HepG2 (cell line): ENCODE results near the gene BAHCC1. TPM values are rescaled to one million over a fixed set of nuclear protein-coding genes. Genes with fewer than 3 reads are reported as not detected.

ENCODE experiments used
- ATAC-seq: fragments of 200-7000 bp; cut with Tn5 transposase; 3 replicates; pipeline ENCODE4 v1.9.1; 2020; ENCODE audit warnings: mild to moderate bottlenecking, moderate library complexity
- BruUV-seq: library from RNA; stranded (reverse); fragments of 400-500 nt; replicated peaks from 2 replicates; lab custom pipeline; 2021; lab: Mats Ljungman, UMichigan
- CTCF ChIA-PET: fragments of 300-600 bp; formaldehyde crosslinking; extraction: SDS; loops from one replicate; lab custom pipeline; 2021; ENCODE audit warnings: low total read pairs, inconsistent platforms, low intra/inter-chr PET ratio; lab: Yijun Ruan, JAX
- POLR2A ChIA-PET: fragments of 350-600 bp; sonication (Branson Sonifier 250); formaldehyde crosslinking; loops from one replicate; lab custom pipeline; 2020; ENCODE audit warnings: antibody characterized with exemption, inconsistent platforms; lab: Yijun Ruan, JAX
- DNase-seq: peaks from one replicate; pipeline ENCODE4 v3.0.0-alpha.2; 2015; ENCODE audit warnings: low spot score
- FAIRE-seq: peaks from 3 replicates; lab custom pipeline; 2011; peaks lifted over from hg19 to GRCh38; lab: Jason Lieb, UNC
- H2AFZ ChIP-seq: one replicate; pipeline ENCODE4 v1.6.1; 2011; ENCODE audit warnings: low read length, inconsistent platforms
- H3K27ac ChIP-seq: fragments of 300-600 bp; 3 replicates; pipeline ENCODE4 v1.8.0; 2011; ENCODE audit warnings: mixed run types, mild to moderate bottlenecking, mixed read lengths, low read length, inconsistent platforms; ENCODE audit not compliant: insufficient read depth; ENCODE audit errors: extremely low read length
- H3K27me3 ChIP-seq, 2 experiments: fragments of 200-600 bp in 1 of 2; 2 replicates in 1 of 2; 3 replicates in 1 of 2; pipeline versions ENCODE4 v1.6.0 to v1.8.0; 2011; ENCODE audit warnings: low read length in 2 of 2, mild to moderate bottlenecking in 2 of 2, moderate library complexity in 2 of 2, inconsistent platforms in 1 of 2; ENCODE audit not compliant: insufficient read depth in 2 of 2, control insufficient read depth in 1 of 2
- H3K36me3 ChIP-seq, 2 experiments: fragments of 200-600 bp in 1 of 2; replicated peaks in 1 of 2; 2 replicates in 1 of 2; 3 replicates in 1 of 2; pipeline versions ENCODE4 v1.5.1 to v1.8.0; 2011; ENCODE audit warnings: low read length in 2 of 2, inconsistent platforms in 1 of 2; ENCODE audit not compliant: insufficient read depth in 2 of 2, control insufficient read depth in 1 of 2
- H3K4me1 ChIP-seq: 2 replicates; pipeline ENCODE4 v1.5.1; 2012; ENCODE audit warnings: low read length, inconsistent platforms; ENCODE audit not compliant: insufficient read depth
- H3K4me2 ChIP-seq: 2 replicates; pipeline ENCODE4 v1.6.0; 2011; ENCODE audit warnings: low read depth, low read length, inconsistent platforms
- H3K4me3 ChIP-seq, 3 experiments: fragments of 200-600 bp in 1 of 3; sonication (generic), shearing (Covaris generic) in 1 of 3; replicated peaks in 1 of 3; 2 replicates each; pipeline ENCODE4 v1.5.1; 2011 to 2016; ENCODE audit warnings: low read length in 3 of 3, inconsistent platforms in 2 of 3, low read depth in 2 of 3, mild to moderate bottlenecking in 2 of 3, control low read depth in 1 of 3, mixed read lengths in 1 of 3; ENCODE audit not compliant: insufficient read depth in 1 of 3
- H3K79me2 ChIP-seq: one replicate; pipeline ENCODE4 v1.6.1; 2011; ENCODE audit warnings: low read length, inconsistent platforms; ENCODE audit not compliant: insufficient read depth
- H3K9ac ChIP-seq: 2 replicates; pipeline ENCODE4 v1.6.0; 2011; ENCODE audit warnings: mild to moderate bottlenecking, low read depth, low read length, inconsistent platforms; ENCODE audit not compliant: insufficient read depth
- H3K9me3 ChIP-seq: 2 replicates; pipeline ENCODE4 v1.5.1; 2012; ENCODE audit warnings: mild to moderate bottlenecking, low read length
- H4K20me1 ChIP-seq: 2 replicates; pipeline ENCODE4 v1.6.0; 2011; ENCODE audit warnings: inconsistent platforms, mild to moderate bottlenecking, low read length, moderate library complexity; ENCODE audit not compliant: insufficient read depth
- GLMP ChIP-seq: sonication (generic); formaldehyde crosslinking; IDR thresholded peaks from 2 replicates; pipeline ENCODE4 v1.9.0; 2021; ENCODE audit warnings: missing genetic modification reagents, mild to moderate bottlenecking, borderline replicate concordance
- GPBP1L1 ChIP-seq: sonication (generic); formaldehyde crosslinking; IDR thresholded peaks from 2 replicates; pipeline ENCODE4 v1.5.0; 2020; ENCODE audit warnings: mild to moderate bottlenecking, missing genetic modification reagents
- GTF3A ChIP-seq: sonication (generic); formaldehyde crosslinking; conservative IDR thresholded peaks from 2 replicates; pipeline ENCODE4 v1.4.0; 2020; ENCODE audit warnings: mild to moderate bottlenecking, missing genetic modification reagents
- KMT2A ChIP-seq: sonication (generic); formaldehyde crosslinking; IDR thresholded peaks from 2 replicates; pipeline ENCODE4 v1.4.0; 2020; ENCODE audit warnings: missing genetic modification reagents
- PITX1 ChIP-seq: sonication (generic); formaldehyde crosslinking; IDR thresholded peaks from 2 replicates; pipeline ENCODE4 v1.5.1; 2020; ENCODE audit warnings: mild to moderate bottlenecking, missing genetic modification reagents
- ZBTB33 ChIP-seq: sonication (generic); formaldehyde crosslinking; IDR thresholded peaks from 2 replicates; pipeline ENCODE4 v1.4.0; 2020; ENCODE audit warnings: missing genetic modification reagents
- ZNF562 ChIP-seq: sonication (generic); formaldehyde crosslinking; IDR thresholded peaks from 2 replicates; pipeline ENCODE4 v1.8.0; 2022; ENCODE audit warnings: missing genetic modification reagents, borderline replicate concordance
- ZNF766 ChIP-seq: sonication (generic); formaldehyde crosslinking; IDR thresholded peaks from 2 replicates; pipeline ENCODE4 v1.5.0; 2020; ENCODE audit warnings: missing genetic modification reagents, borderline replicate concordance
- WGBS: methylation state at CpG from one replicate; pipeline ENCODE4 v1.1.6; 2017; ENCODE audit warnings: low lambda C conversion rate; 5-methylcytosine and 5-hydroxymethylcytosine counted together
- in situ Hi-C: cut with HindIII; loops from 2 replicates; pipeline ENCODE4 v1.10.0; 2017; ENCODE audit warnings: low pct_unique_long_range_greater_than_20kb; ENCODE audit not compliant: extremely low pct_ligation_motif_present
- intact Hi-C: fragments of 100-400 bp; cut with micrococcal nuclease; formaldehyde crosslinking; loops from one replicate; pipeline ENCODE4 v1.10.0; 2022; ENCODE audit not compliant: unreplicated experiment
- polyA plus RNA-seq, 8 experiments: library from polyadenylated mRNA; depleted of rRNA in 3 of 8; stranded (reverse) in 7 of 8; unstranded in 1 of 8; fragments of >200 nt; fragmentation: Illumina TruSeq in 4 of 8; extraction: Trizol in 4 of 8; gene quantifications; 2 replicates each; pipeline versions ENCODE4 v1.2.1 to v1.2.3, GENCODE V29; 2011 to 2016; ENCODE audit warnings: low read depth in 4 of 8, missing spikeins in 1 of 8, mixed read lengths in 1 of 8; ENCODE audit not compliant: insufficient read depth in 1 of 8
- total RNA-seq, 5 experiments: library from RNA; depleted of rRNA; stranded (reverse); fragments of >200 nt; fragmentation: Illumina TruSeq; extraction: Trizol; gene quantifications; 2 replicates each; pipeline ENCODE4 v1.2.3, GENCODE V29; 2016; ENCODE audit warnings: low read depth in 1 of 5

The BAHCC1 gene
- total and polyA plus RNA-seq, 2 of the 13 experiments (the other 11 are each of a cell fraction or from before 2014, with no cell fraction given), result 1.4 to 1.7 TPM

GRCh38 chr17:81477173-81477572 lies 81.9 kb downstream of the BAHCC1 start:
- Histone ChIP-seq H4K20me1 (no peaks in the 10 kb centered on the region), H3K9me3 (no peaks in the 10 kb centered on the region), H3K36me3 (no peaks in the 10 kb centered on the region), H3K79me2 (no peaks in the 10 kb centered on the region), H3K4me2 (no peak overlapping the region), H3K27ac (no peak overlapping the region), H2AFZ (no peak overlapping the region), H3K27me3 (peaks cover 23 to 78% of the 10 kb centered on the region in 2 experiments; a peak in 4 of 5 replicates), H3K4me3 (no peak overlapping the region), H3K9ac (no peak overlapping the region), H3K4me1 (peaks cover 12% of the 10 kb centered on the region)
- CTCF ChIA-PET, result no interaction called here
- no TSS peak for BruUV-seq
- intact Hi-C loops (no loop called here), in situ Hi-C loops (no loop called here)
- no peak for TF ChIP-seq KMT2A (CRISPR knock-in tag)
- no peak for TF ChIP-seq GPBP1L1 (CRISPR knock-in tag)
- no peak for TF ChIP-seq GLMP (CRISPR knock-in tag)
- WGBS, result 21% methylated on average over 6 of the region's 7 CpGs
- no peak for DNase-seq
- no peak for ATAC-seq
- POLR2A ChIA-PET, result no interaction called here
- no peak for FAIRE-seq

- Histone ChIP-seq H3K9me3 (no peaks in the 10 kb centered on the region), H4K20me1 (no peaks in the 10 kb centered on the region), H3K4me1 (peaks cover 21% of the 10 kb centered on the region), H3K9ac (no peak overlapping the region), H3K27me3 (peaks cover 23 to 83% of the 10 kb centered on the region in 2 experiments; a peak in 4 of 5 replicates), H3K36me3 (no peaks in the 10 kb centered on the region), H2AFZ (no peak overlapping the region), H3K4me2 (no peak overlapping the region), H3K27ac (no peak overlapping the region), H3K79me2 (no peaks in the 10 kb centered on the region), H3K4me3 (no peak overlapping the region)
- WGBS, result 69% methylated on average over 19 of the region's 20 CpGs
- ATAC-seq (no peak), FAIRE-seq (no peak), DNase-seq (no peak)
- intact Hi-C loops, result no loop called here
- in situ Hi-C loops, result no loop called here
- ChIA-PET CTCF (no interaction called here), POLR2A (no interaction called here)
- no TSS peak for BruUV-seq
- TF ChIP-seq PITX1 (CRISPR knock-in tag) (no peak), ZNF766 (CRISPR knock-in tag) (no peak), ZBTB33 (CRISPR knock-in tag) (peak; percentile 17; the same call in 1 of the 2 replicates), ZNF562 (CRISPR knock-in tag) (no peak), GTF3A (CRISPR knock-in tag) (no peak)
Measured at GRCh38 chr17:81478119-81478518, 82.9 kb downstream of the BAHCC1 start.
